Measurements from ENCODE around the gene EGFL7. TPM values are rescaled to one million over a fixed set of nuclear protein-coding genes. Genes with fewer than 3 reads are reported as not detected.

EGFL7 gene
- total and polyA plus RNA-seq, 2 of the 13 experiments (the other 11 are each of a cell fraction or from before 2014, with no cell fraction given) = 0.20 to 5.1 TPM

- TF ChIP-seq MNT (IDR thresholded peaks at IDR 0.05) (no peak), HES4 (CRISPR knock-in tag; IDR thresholded peaks at IDR 0.05; ENCODE audit: borderline replicate concordance) (no peak; the same call in 1 of the 2 replicates), MBNL3 (CRISPR knock-in tag; conservative IDR thresholded peaks at IDR 0.05) (no peak), ZNF451 (CRISPR knock-in tag; IDR thresholded peaks at IDR 0.05) (peak; percentile 54), ZNF572 (CRISPR knock-in tag; IDR thresholded peaks at IDR 0.05) (0 out of 2 replicates have a peak, but pooled peaks have one; percentile 77), SKI (IDR thresholded peaks at IDR 0.05; ENCODE audit: partially characterized antibody) (peak; percentile 18), ZNF256 (CRISPR knock-in tag; conservative IDR thresholded peaks at IDR 0.05) (no peak), POLR2A (IDR thresholded peaks at IDR 0.05; ENCODE audit: insufficient read depth in 1 of 2, low read depth in 2 of 2, low read length in 2 of 2) (peak in 1 of 2 experiments; percentile 56; a peak in 2 of 4 replicates), HBP1 (CRISPR knock-in tag; IDR thresholded peaks at IDR 0.05; ENCODE audit: low read depth) (no peak), ZNF260 (CRISPR knock-in tag; IDR thresholded peaks at IDR 0.05; ENCODE audit: borderline replicate concordance, low read depth) (no peak), ELF1 (CRISPR knock-in tag; IDR thresholded peaks at IDR 0.05) (peak; percentile 20; the same call in 1 of the 2 replicates), ZSCAN31 (CRISPR knock-in tag; IDR thresholded peaks at IDR 0.05; ENCODE audit: low read depth) (peak; percentile 63; the same call in 1 of the 2 replicates), ATM (IDR thresholded peaks at IDR 0.05; ENCODE audit: borderline replicate concordance) (no peak), ZEB1 (IDR thresholded peaks at IDR 0.05; ENCODE audit: insufficient replicate concordance, low read depth) (peak; percentile 15), MATR3 (CRISPR knock-in tag; IDR thresholded peaks at IDR 0.05) (no peak), NFE2L1 (CRISPR knock-in tag; IDR thresholded peaks at IDR 0.05; ENCODE audit: borderline replicate concordance) (no peak; the same call in 1 of the 2 replicates), DMAP1 (CRISPR knock-in tag; IDR thresholded peaks at IDR 0.05) (peak; percentile 46; the same call in 1 of the 2 replicates), SP4 (CRISPR knock-in tag; IDR thresholded peaks at IDR 0.05) (0 out of 2 replicates have a peak, but pooled peaks have one; percentile 15), ZBED4 (CRISPR knock-in tag; IDR thresholded peaks at IDR 0.05; ENCODE audit: borderline replicate concordance) (peak; percentile 16; the same call in 1 of the 2 replicates), TRAFD1 (CRISPR knock-in tag; IDR thresholded peaks at IDR 0.05; ENCODE audit: borderline replicate concordance) (0 out of 2 replicates have a peak, but pooled peaks have one; percentile 71), CEBPG (CRISPR knock-in tag; IDR thresholded peaks at IDR 0.05) (no peak), ZNF616 (CRISPR knock-in tag; IDR thresholded peaks at IDR 0.05; ENCODE audit: low read depth) (0 out of 2 replicates have a peak, but pooled peaks have one; percentile 64)
Measured at GRCh38 chr9:136644593-136645351, 17.9 kb upstream of the EGFL7 start (continued).

Measured in HepG2 (cell line).